Activated CD8-positive, alpha-beta memory T cell treated with anti-CD3 and anti-CD28 coated beads, Interleukin-2, amount 10 ng/mL, durations not matched to agents 7 days and 5 days (primary cell): ENCODE measurements around the gene SRGAP2C. TPM values are rescaled to one million over a fixed set of nuclear protein-coding genes. Genes with fewer than 3 reads are reported as not detected.
"Not testable (repeated sequence)": the region's sequence is repeated elsewhere in the genome, so short reads cannot be mapped to it uniquely, and the experiment has no call there.

Experiments used
- ATAC-seq: fragments of 150-1000 bp; cut with Tn5 transposase; one replicate; pipeline ENCODE4 v1.10.0; 2021; ENCODE audit warnings: moderate library complexity
- CTCF ChIA-PET: fragments of 350-600 bp; sonication (Branson Sonifier 250); formaldehyde crosslinking; loops from one replicate; lab custom pipeline; 2021; ENCODE audit warnings: antibody characterized with exemption; lab: Charles Lee
- DNase-seq: peaks from one replicate; pipeline ENCODE4 v3.0.0-alpha.2; 2020
- H3K27ac Mint-ChIP-seq: one replicate; pipeline ENCODE4 v1.8.0; 2021; ENCODE audit warnings: mild to moderate bottlenecking, mixed read lengths
- H3K27me3 Mint-ChIP-seq: one replicate; pipeline ENCODE4 v1.8.0; 2021; ENCODE audit warnings: mixed read lengths
- H3K36me3 Mint-ChIP-seq: one replicate; pipeline ENCODE4 v1.8.0; 2021; ENCODE audit warnings: mild to moderate bottlenecking, mixed read lengths
- H3K4me1 Mint-ChIP-seq: one replicate; pipeline ENCODE4 v1.8.0; 2021; ENCODE audit warnings: mixed read lengths
- H3K4me3 Mint-ChIP-seq: one replicate; pipeline ENCODE4 v1.8.0; 2021; ENCODE audit warnings: mild to moderate bottlenecking, moderate library complexity, mixed read lengths
- H3K9me3 Mint-ChIP-seq: one replicate; pipeline ENCODE4 v1.8.0; 2022; ENCODE audit warnings: low read depth, mixed read lengths
- total RNA-seq, 2 experiments: library from RNA; stranded (reverse); gene quantifications; one replicate each; pipeline ENCODE4 v1.2.3, GENCODE V29; 2021

Gene SRGAP2C
- 10 to 100 TPM; 37.1 to 40.9 TPM for total RNA-seq

- H3K36me3 Mint-ChIP-seq, CTCF ChIA-PET: not testable (repeated sequence)
These were observed at the start of gene SRGAP2C, which contains the start of gene FAM72B for GRCh38 chr1:121184290-121185127. Gene SRGAP2C, plus strand, starts transcription at chr1:121184975. Its CDS starts 2,472 bp downstream, at chr1:121187447. Gene FAM72B, minus strand, starts transcription at chr1:121184340. Its CDS starts 851 bp downstream, at chr1:121183489.

DNA sequence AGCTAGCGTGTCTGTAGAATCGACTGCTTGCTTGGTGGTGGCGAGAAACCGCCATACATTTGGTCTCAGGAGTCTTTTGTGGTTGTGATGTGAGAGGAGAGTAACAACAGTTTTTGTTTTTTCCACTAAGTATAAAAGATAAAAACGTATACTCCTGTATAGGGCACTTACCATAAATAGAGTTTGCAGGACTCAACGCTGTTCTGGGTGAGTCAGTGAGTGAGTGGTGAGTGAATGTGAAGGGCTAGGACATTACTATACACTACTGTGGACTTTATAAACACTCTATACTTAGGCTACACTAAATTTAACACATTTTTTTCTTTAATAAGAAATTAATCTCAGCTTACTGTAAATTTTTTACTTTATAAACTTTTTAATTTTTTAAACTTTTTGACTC, 44.4 kb upstream of the SRGAP2C start:
- CTCF ChIA-PET, H3K36me3 Mint-ChIP-seq, H3K4me3 Mint-ChIP-seq, H3K4me1 Mint-ChIP-seq, DNase-seq, H3K27ac Mint-ChIP-seq, H3K27me3 Mint-ChIP-seq, H3K9me3 Mint-ChIP-seq, ATAC-seq: not testable (repeated sequence)

More at GRCh38 chr1:121184290-121185127, at the start of gene SRGAP2C, which contains the start of gene FAM72B:
- Mint-ChIP-seq H3K27ac (peak within 1 kb of the TSS; percentile 85), H3K4me3 (peak within 1 kb of the TSS; percentile 85)
- not testable (repeated sequence) for H3K9me3 Mint-ChIP-seq, H3K27me3 Mint-ChIP-seq, H3K4me1 Mint-ChIP-seq
- ATAC-seq (peak; percentile 87), DNase-seq (peak; percentile 97)

GRCh38 chr1:121148489-121149190, 36.1 kb upstream of the SRGAP2C start:
- peak; percentile 66 for ATAC-seq
- H3K4me1 Mint-ChIP-seq, H3K27ac Mint-ChIP-seq: not testable (repeated sequence)

GRCh38 chr1:121151294-121151693, 33.5 kb upstream of the SRGAP2C start:
- H3K9me3 Mint-ChIP-seq, H3K27ac Mint-ChIP-seq, H3K36me3 Mint-ChIP-seq, H3K4me1 Mint-ChIP-seq, DNase-seq, H3K27me3 Mint-ChIP-seq, H3K4me3 Mint-ChIP-seq, ATAC-seq, CTCF ChIA-PET: not testable (repeated sequence)

More at GRCh38 chr1:121148489-121149190, 36.1 kb upstream of the SRGAP2C start:
- H3K4me3 Mint-ChIP-seq, CTCF ChIA-PET, H3K9me3 Mint-ChIP-seq, H3K27me3 Mint-ChIP-seq, DNase-seq, H3K36me3 Mint-ChIP-seq: not testable (repeated sequence)

DNA sequence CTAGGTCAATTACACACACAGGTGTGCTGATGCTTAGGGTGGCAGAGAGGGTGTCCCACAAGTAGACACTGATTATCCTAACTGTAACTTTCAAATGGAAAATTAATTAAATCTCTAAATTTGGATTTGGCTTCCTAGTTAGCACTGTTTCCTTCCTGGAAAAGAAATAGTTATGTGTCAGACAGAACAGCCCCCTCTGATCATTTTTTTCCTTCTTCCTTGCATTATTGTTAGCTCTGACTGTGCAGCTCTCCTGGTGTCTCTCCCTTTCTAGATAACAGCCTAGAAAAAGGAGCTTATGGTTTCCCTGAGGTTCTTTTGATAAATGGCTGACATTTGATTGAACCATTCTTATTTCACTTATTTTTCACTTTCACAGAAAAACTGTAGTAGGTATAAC, 32.0 kb upstream of the SRGAP2C start:
- H3K27ac Mint-ChIP-seq, CTCF ChIA-PET, H3K36me3 Mint-ChIP-seq, ATAC-seq, H3K4me3 Mint-ChIP-seq, H3K27me3 Mint-ChIP-seq, DNase-seq, H3K9me3 Mint-ChIP-seq, H3K4me1 Mint-ChIP-seq: not testable (repeated sequence)

- H3K4me1 Mint-ChIP-seq, H3K9me3 Mint-ChIP-seq, H3K27me3 Mint-ChIP-seq, DNase-seq, H3K4me3 Mint-ChIP-seq, H3K36me3 Mint-ChIP-seq, H3K27ac Mint-ChIP-seq, ATAC-seq, CTCF ChIA-PET: not testable (repeated sequence)
These were observed 30.0 kb upstream of the SRGAP2C start for GRCh38 chr1:121154811-121155210.

DNA sequence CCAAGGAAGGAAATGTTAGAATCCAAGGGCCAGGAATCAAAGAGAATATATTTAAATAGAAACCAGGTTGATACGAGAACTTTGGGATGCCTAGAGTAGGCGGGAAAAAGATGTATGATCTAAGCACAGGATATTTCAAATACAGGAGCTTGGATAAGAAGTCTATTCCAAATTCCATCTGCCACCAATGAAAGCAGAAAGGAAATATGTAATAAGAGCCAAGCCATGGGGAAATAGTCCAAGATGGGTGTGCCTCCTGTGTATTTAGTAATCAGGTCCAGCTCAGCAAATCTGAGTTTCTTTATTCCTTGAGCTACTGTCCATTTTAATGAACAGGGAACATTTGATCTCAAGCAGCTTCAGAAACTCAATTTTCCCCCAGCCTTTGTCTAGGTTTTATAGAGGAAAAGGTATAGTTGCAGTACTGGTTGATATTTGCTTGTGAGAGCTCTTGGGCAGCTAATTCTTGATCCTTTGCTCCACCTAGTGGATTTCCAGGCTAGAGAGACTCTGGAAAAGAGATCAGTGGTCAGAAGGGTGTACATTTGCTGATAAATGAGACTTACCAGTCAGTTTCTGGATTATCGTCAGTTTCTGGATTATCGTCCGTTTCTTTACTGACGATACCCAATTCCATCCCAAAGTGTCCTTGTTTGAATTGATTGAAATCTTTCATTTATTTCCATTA, 29.0 kb upstream of the SRGAP2C start:
- DNase-seq = not testable (repeated sequence)

DNA sequence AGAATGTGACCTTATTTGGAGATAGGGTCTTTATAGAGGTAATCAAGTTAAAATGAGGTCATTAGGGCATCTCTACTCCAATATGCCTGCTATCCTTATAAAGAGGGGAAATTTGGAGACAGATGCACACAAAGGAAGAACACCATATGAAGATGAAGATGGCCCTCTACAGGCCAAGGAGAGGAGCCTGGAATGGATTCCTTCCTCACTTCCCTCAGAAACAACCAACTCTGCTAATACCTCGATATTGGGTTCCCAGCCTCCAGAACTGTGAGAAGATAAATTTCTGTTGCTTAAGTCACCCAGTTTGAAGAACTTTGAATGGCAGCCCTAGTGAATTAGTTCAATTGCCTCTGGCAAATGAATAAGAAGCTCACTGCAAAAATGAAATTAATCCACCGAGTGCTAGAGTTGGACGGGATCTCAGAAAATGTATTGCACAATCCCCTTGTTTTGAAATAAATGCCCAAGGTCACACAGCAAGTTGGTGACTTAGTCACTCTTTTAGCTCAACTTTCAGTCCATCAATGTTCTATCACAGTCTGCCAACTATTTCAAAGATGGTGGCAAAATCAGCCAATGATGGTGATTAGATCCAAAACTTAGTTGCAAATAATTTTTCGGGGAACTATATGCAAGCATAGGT, 27.7 kb upstream of the SRGAP2C start:
- H3K4me3 Mint-ChIP-seq, H3K9me3 Mint-ChIP-seq, H3K27me3 Mint-ChIP-seq, ATAC-seq, DNase-seq, H3K4me1 Mint-ChIP-seq, CTCF ChIA-PET, H3K36me3 Mint-ChIP-seq, H3K27ac Mint-ChIP-seq: not testable (repeated sequence)

More for the DNA sequence above, 29.0 kb upstream of the SRGAP2C start:
- H3K4me3 Mint-ChIP-seq, H3K27ac Mint-ChIP-seq, H3K9me3 Mint-ChIP-seq, ATAC-seq, CTCF ChIA-PET, H3K27me3 Mint-ChIP-seq, H3K4me1 Mint-ChIP-seq, H3K36me3 Mint-ChIP-seq: not testable (repeated sequence)

- H3K9me3 Mint-ChIP-seq, H3K36me3 Mint-ChIP-seq, ATAC-seq, H3K4me1 Mint-ChIP-seq, H3K27me3 Mint-ChIP-seq, CTCF ChIA-PET, DNase-seq, H3K27ac Mint-ChIP-seq, H3K4me3 Mint-ChIP-seq: not testable (repeated sequence)
These were observed 27.2 kb upstream of the SRGAP2C start for GRCh38 chr1:121157609-121158008.

- H3K27me3 Mint-ChIP-seq, H3K27ac Mint-ChIP-seq, DNase-seq, H3K4me3 Mint-ChIP-seq, H3K4me1 Mint-ChIP-seq, ATAC-seq, H3K9me3 Mint-ChIP-seq, H3K36me3 Mint-ChIP-seq, CTCF ChIA-PET: not testable (repeated sequence)
These were observed 24.7 kb upstream of the SRGAP2C start for GRCh38 chr1:121160118-121160517.

DNA sequence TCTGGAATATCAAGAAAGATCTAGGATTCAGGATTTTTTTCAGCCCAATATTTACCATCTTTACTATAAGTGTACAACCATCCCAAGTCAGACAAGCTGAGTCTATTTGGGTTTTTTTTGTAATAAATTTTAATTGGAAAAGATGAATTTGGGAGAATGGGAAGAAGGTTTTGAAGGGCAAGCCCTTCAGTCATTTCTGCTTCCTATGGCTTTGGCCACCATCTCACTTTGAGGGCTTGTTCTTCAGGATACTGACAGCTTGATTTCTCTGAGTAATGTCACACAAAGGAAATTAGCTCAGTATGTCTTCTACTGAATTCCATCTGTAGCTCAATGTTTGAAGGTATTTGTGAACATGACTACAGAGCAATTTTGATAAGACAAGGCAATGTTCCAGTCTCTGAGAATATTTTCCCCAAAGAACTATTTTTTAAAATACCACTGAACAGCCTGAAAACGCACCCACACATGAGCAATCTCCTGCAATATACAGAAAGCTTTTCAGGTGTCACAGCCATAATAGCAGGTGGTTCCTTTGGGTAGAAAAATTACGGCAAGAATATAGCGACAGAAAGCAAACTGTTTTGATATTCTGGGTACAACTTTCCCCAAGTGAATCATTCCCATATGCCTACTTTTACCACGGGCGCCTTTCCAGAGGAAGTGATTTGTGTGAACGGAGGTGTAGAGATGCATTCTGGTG, 23.4 kb upstream of the SRGAP2C start:
- H3K27ac Mint-ChIP-seq, H3K9me3 Mint-ChIP-seq, DNase-seq, CTCF ChIA-PET, ATAC-seq, H3K27me3 Mint-ChIP-seq, H3K36me3 Mint-ChIP-seq, H3K4me3 Mint-ChIP-seq, H3K4me1 Mint-ChIP-seq: not testable (repeated sequence)

GRCh38 chr1:121163850-121164757, 20.7 kb upstream of the SRGAP2C start:
- CTCF ChIA-PET, H3K36me3 Mint-ChIP-seq, ATAC-seq: not testable (repeated sequence)

More at GRCh38 chr1:121163850-121164757, 20.7 kb upstream of the SRGAP2C start:
- not testable (repeated sequence) for H3K27ac Mint-ChIP-seq, H3K4me1 Mint-ChIP-seq, H3K27me3 Mint-ChIP-seq, H3K4me3 Mint-ChIP-seq, H3K9me3 Mint-ChIP-seq, DNase-seq
